Activated naive CD4-positive, alpha-beta T cell treated with anti-CD3 and anti-CD28 coated beads for 36 hours (primary cell): ENCODE measurements around the gene PTTG1IP2. TPM values are rescaled to one million over a fixed set of nuclear protein-coding genes. Genes with fewer than 3 reads are reported as not detected.

Experiments used
- CTCF ChIA-PET: fragments of 350-600 bp; sonication (Branson Sonifier 250); formaldehyde crosslinking; loops from one replicate; lab custom pipeline; 2021; ENCODE audit warnings: antibody characterized with exemption; lab: Charles Lee
- DNase-seq: peaks from one replicate; pipeline ENCODE4 v3.0.0-alpha.2; 2020
- H3K27ac Mint-ChIP-seq: one replicate; pipeline ENCODE4 v1.8.0; 2021; ENCODE audit warnings: mild to moderate bottlenecking, mixed read lengths
- H3K27me3 Mint-ChIP-seq: one replicate; pipeline ENCODE4 v1.8.0; 2021; ENCODE audit warnings: low read depth, mixed read lengths
- H3K36me3 Mint-ChIP-seq: one replicate; pipeline ENCODE4 v1.8.0; 2021; ENCODE audit warnings: low read depth, mixed read lengths
- H3K4me1 Mint-ChIP-seq: one replicate; pipeline ENCODE4 v1.8.0; 2021; ENCODE audit warnings: low read depth, mixed read lengths
- H3K4me3 Mint-ChIP-seq: one replicate; pipeline ENCODE4 v1.8.0; 2021; ENCODE audit warnings: mild to moderate bottlenecking, moderate library complexity, mixed read lengths
- H3K9me3 Mint-ChIP-seq: one replicate; pipeline ENCODE4 v1.8.0; 2021; ENCODE audit warnings: mixed read lengths
- intact Hi-C: fragments of 100-400 bp; cut with micrococcal nuclease; formaldehyde crosslinking; loops from one replicate; pipeline ENCODE4 v1.15.1; 2023
- total RNA-seq, 2 experiments: library from RNA; stranded (reverse); gene quantifications; one replicate each; pipeline ENCODE4 v1.2.3, GENCODE V29; 2021

PTTG1IP2 gene
- total RNA-seq, 2 experiments from 2014 or later: not detected

DNA sequence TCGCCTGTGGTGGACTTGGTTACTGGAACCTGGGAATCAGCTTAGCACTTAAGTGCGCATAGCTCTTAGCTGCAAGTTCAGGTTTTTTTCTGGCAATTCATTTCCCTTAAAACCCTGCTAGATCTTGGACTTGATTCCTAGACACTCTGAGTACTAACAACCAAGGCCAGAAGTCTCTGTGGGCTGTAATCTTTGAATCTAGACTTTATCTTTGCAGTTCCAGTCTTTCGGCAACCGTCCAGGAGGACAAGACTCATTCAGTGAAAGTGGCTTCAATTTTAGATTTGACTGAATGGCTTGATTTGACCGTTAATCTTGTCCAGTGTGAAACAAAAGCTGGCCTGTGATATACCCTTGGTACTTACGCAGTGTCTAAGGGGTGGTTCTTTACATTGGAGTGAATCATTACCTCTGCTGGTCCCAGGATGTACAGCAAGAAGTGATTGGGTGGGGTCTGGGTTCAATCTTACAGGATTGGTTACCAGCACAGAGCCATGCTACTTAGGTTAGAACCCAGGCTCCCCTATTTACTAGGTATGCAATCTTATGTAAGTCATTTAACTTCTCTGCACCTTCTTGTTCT lies 16.4 kb downstream of the PTTG1IP2 start:
- Mint-ChIP-seq H3K9me3 (no peaks in the 10 kb centered on the region), H3K4me3 (no peak overlapping the region)

GRCh38 chr7:90487808-90488207 lies 18.4 kb downstream of the PTTG1IP2 start:
- Mint-ChIP-seq H3K27me3 (peaks cover 4% of the 10 kb centered on the region), H3K27ac (no peak overlapping the region), H3K4me1 (no peaks in the 10 kb centered on the region), H3K36me3 (no peaks in the 10 kb centered on the region), H3K9me3 (no peaks in the 10 kb centered on the region), H3K4me3 (no peak overlapping the region)
- no peak for DNase-seq
- CTCF ChIA-PET: interaction anchor here (0.7 kb wide), 1 partner anchor 160 kb away, joined by 3 read pairs; no protein-coding TSS in a partner anchor
- intact Hi-C loops: no loop called here

More for the DNA sequence above, 16.4 kb downstream of the PTTG1IP2 start:
- H3K27ac Mint-ChIP-seq: no peak overlapping the region
- no peaks in the 10 kb centered on the region for H3K4me1 Mint-ChIP-seq
- H3K27me3 Mint-ChIP-seq: peaks cover 6% of the 10 kb centered on the region
- DNase-seq: no peak
- H3K36me3 Mint-ChIP-seq: no peaks in the 10 kb centered on the region
- CTCF ChIA-PET: interaction anchor here (0.7 kb wide), 1 partner anchor 1919 kb away, joined by 3 read pairs; no protein-coding TSS in a partner anchor
- intact Hi-C loops: no loop called here

DNA sequence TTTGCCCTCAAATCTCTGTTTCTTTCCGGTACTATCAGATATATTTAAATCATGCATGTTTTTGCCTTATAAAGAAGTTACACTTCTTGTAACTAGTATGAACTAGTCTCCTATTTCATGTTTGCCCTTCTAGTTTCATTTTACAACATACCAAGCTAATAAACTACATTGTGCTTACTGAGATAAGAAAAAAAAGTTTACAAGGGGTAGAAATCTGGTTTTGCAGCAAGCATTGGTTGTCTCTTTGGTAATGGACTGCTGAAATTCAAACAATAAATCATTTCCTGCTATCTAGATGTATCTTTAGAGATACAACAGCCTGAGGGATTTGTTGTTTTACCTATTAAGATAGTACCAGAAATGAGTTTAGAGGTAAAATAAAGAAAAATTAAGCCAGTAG lies 18.8 kb downstream of the PTTG1IP2 start:
- Mint-ChIP-seq H3K9me3 (no peaks in the 10 kb centered on the region), H3K4me1 (no peaks in the 10 kb centered on the region), H3K27ac (no peak overlapping the region), H3K4me3 (no peak overlapping the region), H3K36me3 (no peaks in the 10 kb centered on the region), H3K27me3 (peaks cover 4% of the 10 kb centered on the region)
- CTCF ChIA-PET: interaction anchor here (0.7 kb wide), 1 partner anchor 159 kb away, joined by 3 read pairs; no protein-coding TSS in a partner anchor
- intact Hi-C loops: no loop called here
- no peak for DNase-seq

DNA sequence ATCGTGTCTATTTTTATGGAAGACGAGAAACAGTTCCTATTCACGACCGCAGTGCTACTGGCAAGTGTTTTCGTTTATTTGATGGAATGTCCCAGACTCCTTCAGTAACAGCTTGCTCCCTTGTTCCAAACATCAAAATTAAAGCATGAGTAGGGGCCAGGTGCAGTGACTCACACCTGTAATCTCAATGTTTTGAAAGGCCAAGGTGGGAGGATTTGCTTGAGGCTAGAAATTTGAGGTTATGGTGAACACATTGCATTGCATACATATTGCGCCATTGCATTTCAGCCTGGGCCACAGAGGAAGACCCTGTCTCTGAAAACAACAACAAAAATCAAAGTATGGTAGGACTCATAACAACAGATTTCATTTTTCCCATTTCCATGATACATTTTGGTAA lies 22.8 kb downstream of the PTTG1IP2 start:
- H3K4me3 Mint-ChIP-seq: no peak overlapping the region
- intact Hi-C loops: no loop called here
- peaks cover 3% of the 10 kb centered on the region for H3K27me3 Mint-ChIP-seq
- H3K27ac Mint-ChIP-seq: no peak overlapping the region
- no peaks in the 10 kb centered on the region for H3K9me3 Mint-ChIP-seq
- CTCF ChIA-PET: interaction anchor here (0.5 kb wide), 1 partner anchor 232 kb away, joined by 5 read pairs; no protein-coding TSS in a partner anchor
- H3K36me3 Mint-ChIP-seq: no peaks in the 10 kb centered on the region
- H3K4me1 Mint-ChIP-seq: no peaks in the 10 kb centered on the region
- DNase-seq: no peak

GRCh38 chr7:90495241-90495640 lies 25.8 kb downstream of the PTTG1IP2 start:
- Mint-ChIP-seq H3K27ac (no peak overlapping the region), H3K9me3 (no peaks in the 10 kb centered on the region), H3K4me1 (no peaks in the 10 kb centered on the region), H3K27me3 (peaks cover 6% of the 10 kb centered on the region), H3K36me3 (no peaks in the 10 kb centered on the region), H3K4me3 (no peak overlapping the region)
- CTCF ChIA-PET: no interaction called here
- intact Hi-C loops: no loop called here
- no peak for DNase-seq

DNA sequence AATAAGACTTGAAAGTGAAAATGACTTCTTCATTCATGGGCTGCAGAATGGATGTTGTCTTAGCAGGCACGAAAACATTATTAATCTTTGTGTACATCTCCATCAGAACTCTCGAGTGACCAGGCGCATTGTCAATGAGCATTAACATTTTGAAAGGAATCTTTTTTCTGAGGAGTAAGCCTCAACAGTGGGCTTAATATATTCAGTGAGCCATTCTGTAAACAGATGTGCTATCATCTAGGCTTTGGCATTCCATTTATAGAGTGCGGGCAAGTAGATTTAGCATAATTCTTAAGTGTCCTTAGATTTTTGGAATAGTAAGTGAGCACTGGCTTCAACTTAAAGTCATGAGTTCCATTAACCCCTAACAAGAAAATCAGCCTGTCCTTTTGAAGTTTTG lies 33.1 kb downstream of the PTTG1IP2 start:
- no peak overlapping the region for H3K4me3 Mint-ChIP-seq
- peaks cover 3% of the 10 kb centered on the region for H3K27me3 Mint-ChIP-seq
- DNase-seq: no peak
- no peak overlapping the region for H3K27ac Mint-ChIP-seq
- no peaks in the 10 kb centered on the region for H3K4me1 Mint-ChIP-seq
- no peaks in the 10 kb centered on the region for H3K9me3 Mint-ChIP-seq
- no peaks in the 10 kb centered on the region for H3K36me3 Mint-ChIP-seq
- CTCF ChIA-PET: no interaction called here
- intact Hi-C loops: no loop called here

DNA sequence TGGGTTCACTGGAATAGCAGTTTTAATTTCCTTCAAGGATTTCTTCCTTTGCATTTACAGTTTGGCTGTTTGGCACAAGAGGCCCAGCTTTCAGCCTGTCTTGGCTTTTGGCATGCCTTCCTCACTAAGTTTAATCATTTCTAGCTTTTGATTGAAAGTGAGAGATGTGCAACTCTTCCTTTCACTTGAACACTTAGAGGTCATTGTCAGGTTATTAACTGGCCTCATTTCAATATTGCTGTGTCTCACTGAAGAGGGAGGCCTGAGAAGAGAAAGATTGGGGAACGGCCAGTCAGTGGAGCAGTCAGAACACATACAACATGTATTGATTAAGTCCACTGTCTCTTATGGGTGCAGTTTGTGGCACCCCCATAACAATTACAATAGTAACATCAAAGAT lies 33.9 kb downstream of the PTTG1IP2 start:
- Mint-ChIP-seq H3K4me3 (no peak overlapping the region), H3K27ac (no peak overlapping the region), H3K36me3 (no peaks in the 10 kb centered on the region), H3K27me3 (no peaks in the 10 kb centered on the region), H3K4me1 (no peaks in the 10 kb centered on the region), H3K9me3 (no peaks in the 10 kb centered on the region)
- intact Hi-C loops: no loop called here
- CTCF ChIA-PET: no interaction called here
- DNase-seq: no peak

- DNase-seq: no peak
- intact Hi-C loops: no loop called here
- Mint-ChIP-seq H3K4me3 (no peak overlapping the region), H3K9me3 (no peaks in the 10 kb centered on the region), H3K4me1 (no peaks in the 10 kb centered on the region), H3K36me3 (no peaks in the 10 kb centered on the region), H3K27ac (no peak overlapping the region), H3K27me3 (peaks cover 2% of the 10 kb centered on the region)
- CTCF ChIA-PET: no interaction called here
Measured at GRCh38 chr7:90507692-90508091, 38.3 kb downstream of the PTTG1IP2 start.

DNA sequence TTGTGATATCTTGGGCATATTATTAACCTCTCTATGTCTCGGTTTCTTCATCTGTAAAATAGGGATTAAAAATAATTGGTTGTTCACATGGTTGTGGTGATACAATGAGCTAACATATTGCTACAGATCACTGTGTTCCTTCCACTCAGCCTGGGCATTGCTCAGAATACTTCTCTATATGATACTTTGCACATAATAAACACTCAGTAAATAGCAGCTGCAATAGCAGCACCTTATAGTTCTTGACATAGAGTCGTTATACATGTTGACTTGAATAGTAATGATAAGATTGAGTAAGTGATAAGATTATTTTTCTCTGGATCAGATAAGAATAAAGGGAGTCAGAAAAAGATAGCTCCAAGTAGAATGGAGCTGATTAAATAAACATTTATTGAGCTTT lies 42.3 kb downstream of the PTTG1IP2 start:
- CTCF ChIA-PET: no interaction called here
- no peak overlapping the region for H3K27ac Mint-ChIP-seq
- H3K4me3 Mint-ChIP-seq: no peak overlapping the region
- no peaks in the 10 kb centered on the region for H3K9me3 Mint-ChIP-seq
- no peaks in the 10 kb centered on the region for H3K4me1 Mint-ChIP-seq
- intact Hi-C loops: no loop called here
- peaks cover 2% of the 10 kb centered on the region for H3K27me3 Mint-ChIP-seq
- no peak for DNase-seq
- no peaks in the 10 kb centered on the region for H3K36me3 Mint-ChIP-seq

DNA sequence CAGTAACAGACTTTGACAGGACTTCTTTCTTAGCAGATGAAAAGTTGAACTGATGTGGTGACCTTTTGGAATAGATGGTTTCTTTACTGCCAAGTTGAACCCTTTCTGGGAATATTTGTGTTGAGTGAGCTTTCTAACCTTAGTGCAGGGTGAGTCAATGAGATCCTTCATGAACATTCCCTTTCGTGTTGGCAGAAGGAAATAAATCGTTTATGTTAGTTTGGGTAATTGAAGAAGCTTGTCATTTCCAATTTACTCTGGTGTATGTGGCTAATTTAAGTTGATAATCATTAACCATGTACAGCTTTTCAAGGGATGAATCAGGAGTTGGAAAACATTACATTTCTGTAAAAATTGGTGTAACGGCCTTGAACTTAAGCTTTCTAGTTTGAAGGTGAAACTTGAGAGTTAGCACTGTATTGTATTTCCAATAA lies 43.4 kb downstream of the PTTG1IP2 start:
- CTCF ChIA-PET: no interaction called here
- Mint-ChIP-seq H3K9me3 (no peaks in the 10 kb centered on the region), H3K4me1 (no peaks in the 10 kb centered on the region), H3K27me3 (peaks cover 2% of the 10 kb centered on the region), H3K27ac (no peak overlapping the region), H3K4me3 (no peak overlapping the region), H3K36me3 (no peaks in the 10 kb centered on the region)
- no peak for DNase-seq
- intact Hi-C loops: no loop called here

GRCh38 chr7:90516257-90516656 lies 46.8 kb downstream of the PTTG1IP2 start:
- H3K4me1 Mint-ChIP-seq: no peaks in the 10 kb centered on the region
- peaks cover 1% of the 10 kb centered on the region for H3K27me3 Mint-ChIP-seq
- no peak overlapping the region for H3K4me3 Mint-ChIP-seq
- intact Hi-C loops: no loop called here
- H3K36me3 Mint-ChIP-seq: no peaks in the 10 kb centered on the region
- no peaks in the 10 kb centered on the region for H3K9me3 Mint-ChIP-seq
- DNase-seq: no peak
- no peak overlapping the region for H3K27ac Mint-ChIP-seq
- CTCF ChIA-PET: no interaction called here

GRCh38 chr7:90518630-90519029 lies 49.2 kb downstream of the PTTG1IP2 start:
- Mint-ChIP-seq H3K4me3 (no peak overlapping the region), H3K4me1 (no peaks in the 10 kb centered on the region), H3K27ac (no peak overlapping the region), H3K27me3 (peaks cover 1% of the 10 kb centered on the region), H3K36me3 (no peaks in the 10 kb centered on the region), H3K9me3 (no peaks in the 10 kb centered on the region)
- DNase-seq: no peak
- CTCF ChIA-PET: no interaction called here
- intact Hi-C loops: no loop called here

DNA sequence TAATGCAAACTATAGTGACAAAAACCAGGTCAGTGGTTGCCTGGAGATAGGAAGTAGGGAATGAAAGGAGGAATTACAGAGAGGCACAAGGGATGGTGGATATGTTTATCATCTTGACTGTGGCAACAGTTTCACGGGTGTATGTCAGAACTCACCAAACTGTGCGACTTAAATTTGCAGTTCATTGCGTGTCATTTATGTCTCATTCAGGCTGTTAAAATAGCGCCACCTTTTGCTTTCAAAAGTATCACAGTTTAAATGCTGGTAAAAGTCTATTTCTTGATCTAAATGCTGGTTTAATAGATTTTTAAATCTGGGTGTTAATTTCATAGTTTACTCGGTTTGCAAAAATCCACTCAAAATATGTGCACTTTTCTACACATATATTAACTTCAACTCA lies 51.0 kb downstream of the PTTG1IP2 start:
- Mint-ChIP-seq H3K27ac (no peak overlapping the region), H3K27me3 (peaks cover 1% of the 10 kb centered on the region), H3K9me3 (no peaks in the 10 kb centered on the region), H3K4me3 (no peak overlapping the region), H3K36me3 (no peaks in the 10 kb centered on the region), H3K4me1 (no peaks in the 10 kb centered on the region)
- intact Hi-C loops: loop anchor here (2.0 kb wide), 1 partner anchor 66 kb away; no protein-coding TSS in a partner anchor
- CTCF ChIA-PET: interaction anchor here (1.4 kb wide), 1 partner anchor 65 kb away, joined by 4 read pairs; no protein-coding TSS in a partner anchor
- no peak for DNase-seq
